ENCODE results near the gene SMARCA2.

GRCh38 chr9:2233274-2233673, 218.1 kb downstream of the SMARCA2 start:
- no peak for TF ChIP-seq CTCF (IDR thresholded peaks at IDR 0.05)
- TF ChIP-seq ZFX (IDR thresholded peaks at IDR 0.05; ENCODE audit: borderline replicate concordance): no peak
